GM13977 (cell line): ENCODE results near the gene SYNDIG1.

ENCODE experiments used
- DNase-seq: peaks from one replicate; pipeline ENCODE4 v3.0.0; 2012; ENCODE audit warnings: low spot score
- in situ Hi-C: fragments of 300-500 bp; cut with MboI; formaldehyde crosslinking; loops from one replicate; pipeline ENCODE4 v1.12.0; 2022; ENCODE audit warnings: low sequenced_read_pairs, low pct_unique_long_range_greater_than_20kb, mixed read lengths, inconsistent platforms; ENCODE audit not compliant: unreplicated experiment
- TF ChIP-seq, protein P1 (sequence below): IDR thresholded peaks from 2 replicates; pipeline ENCODE4 v1.5.1; 2012; ENCODE audit warnings: mild to moderate bottlenecking, control low read depth; ENCODE audit not compliant: insufficient read depth; ENCODE audit errors: extremely low read depth, missing control alignments

The SYNDIG1 gene

DNA sequence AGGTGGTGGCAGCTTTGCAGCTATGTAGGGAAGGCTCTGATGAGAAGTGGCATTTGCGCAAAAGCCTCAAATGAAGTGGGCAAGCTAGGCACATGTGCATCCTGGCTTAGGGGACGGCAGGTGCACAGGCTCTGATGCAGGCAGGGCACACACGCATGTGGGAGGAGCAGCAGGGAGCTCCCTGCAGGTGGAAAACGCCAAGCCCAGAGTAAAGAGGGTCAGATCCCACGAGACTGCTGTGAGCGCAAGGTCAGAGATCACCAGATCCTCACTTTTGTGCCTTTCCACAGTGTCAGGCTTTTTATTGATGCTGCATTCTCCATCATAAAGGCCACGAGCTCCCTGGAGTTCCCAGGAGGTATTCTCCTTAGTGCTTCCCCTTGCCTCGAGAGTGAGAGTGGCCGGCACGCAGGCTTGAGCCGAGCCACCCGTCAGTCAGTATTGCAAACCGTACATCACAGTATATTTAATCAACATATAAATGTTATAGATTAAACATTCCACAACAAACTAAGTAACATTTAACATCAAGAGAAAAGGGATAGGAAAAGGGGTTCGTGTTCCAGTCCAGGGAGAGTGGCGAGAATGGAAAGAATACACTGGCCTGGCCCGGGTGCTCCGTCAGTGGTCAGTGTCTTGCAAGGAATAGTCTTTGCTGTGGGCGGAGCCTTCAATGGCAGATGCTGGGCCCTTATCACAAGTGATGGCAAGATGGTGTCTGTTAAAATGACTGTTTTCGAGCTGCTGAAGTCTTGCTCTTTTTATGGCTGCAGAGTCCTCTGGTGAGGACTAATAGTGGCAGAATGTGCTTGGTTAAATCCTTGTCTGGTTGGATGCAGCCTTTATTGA, 109.4 kb downstream of the SYNDIG1 start:
- TF ChIP-seq, protein P1, sequence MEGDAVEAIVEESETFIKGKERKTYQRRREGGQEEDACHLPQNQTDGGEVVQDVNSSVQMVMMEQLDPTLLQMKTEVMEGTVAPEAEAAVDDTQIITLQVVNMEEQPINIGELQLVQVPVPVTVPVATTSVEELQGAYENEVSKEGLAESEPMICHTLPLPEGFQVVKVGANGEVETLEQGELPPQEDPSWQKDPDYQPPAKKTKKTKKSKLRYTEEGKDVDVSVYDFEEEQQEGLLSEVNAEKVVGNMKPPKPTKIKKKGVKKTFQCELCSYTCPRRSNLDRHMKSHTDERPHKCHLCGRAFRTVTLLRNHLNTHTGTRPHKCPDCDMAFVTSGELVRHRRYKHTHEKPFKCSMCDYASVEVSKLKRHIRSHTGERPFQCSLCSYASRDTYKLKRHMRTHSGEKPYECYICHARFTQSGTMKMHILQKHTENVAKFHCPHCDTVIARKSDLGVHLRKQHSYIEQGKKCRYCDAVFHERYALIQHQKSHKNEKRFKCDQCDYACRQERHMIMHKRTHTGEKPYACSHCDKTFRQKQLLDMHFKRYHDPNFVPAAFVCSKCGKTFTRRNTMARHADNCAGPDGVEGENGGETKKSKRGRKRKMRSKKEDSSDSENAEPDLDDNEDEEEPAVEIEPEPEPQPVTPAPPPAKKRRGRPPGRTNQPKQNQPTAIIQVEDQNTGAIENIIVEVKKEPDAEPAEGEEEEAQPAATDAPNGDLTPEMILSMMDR: no peak
- DNase-seq: no peak
- in situ Hi-C loops: no loop called here

DNA sequence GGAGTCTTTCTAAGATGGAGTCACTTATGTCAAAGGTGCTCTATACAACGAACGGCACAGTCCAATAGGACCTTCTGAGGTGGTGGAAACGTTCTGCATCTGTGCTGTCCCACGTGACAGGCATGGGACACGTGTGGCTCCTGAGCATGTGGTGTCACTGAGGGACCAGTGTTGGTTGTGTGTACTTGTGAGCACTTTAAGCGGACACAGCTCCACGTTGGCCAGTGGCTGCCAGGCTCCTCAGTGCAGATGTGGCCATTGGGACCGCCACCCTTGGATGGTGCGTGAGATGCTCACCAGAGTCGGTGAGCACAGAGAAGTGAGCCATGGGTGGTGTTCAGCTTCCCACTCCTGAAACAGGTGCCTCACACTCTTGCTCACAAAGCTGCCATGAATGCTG, 110.0 kb downstream of the SYNDIG1 start:
- TF ChIP-seq, protein P1: no peak
- in situ Hi-C loops: no loop called here

DNA sequence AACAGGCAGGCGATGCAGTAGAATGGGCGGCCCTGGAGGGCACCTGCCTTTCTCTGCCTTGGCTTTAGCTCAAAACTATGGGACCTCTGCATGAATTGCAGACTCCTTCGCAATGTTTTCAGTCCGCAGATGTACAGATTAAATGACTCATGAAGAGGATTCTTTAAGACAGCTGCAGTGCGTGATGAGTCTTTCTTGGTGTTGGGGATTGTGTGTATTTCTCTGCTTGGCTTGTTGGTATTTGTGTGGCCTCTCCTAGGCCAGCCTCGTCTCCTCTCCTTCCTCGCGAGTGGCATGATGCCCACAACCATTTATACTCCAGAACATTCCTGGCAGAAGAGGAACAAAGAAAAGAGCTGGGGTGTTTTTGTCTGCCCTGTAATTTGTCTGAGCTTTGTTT, 110.6 kb downstream of the SYNDIG1 start:
- TF ChIP-seq, protein P1: no peak
- in situ Hi-C loops: no loop called here
- DNase-seq: no peak

More for the DNA sequence above, 110.0 kb downstream of the SYNDIG1 start:
- DNase-seq: no peak

- TF ChIP-seq, protein P1: no peak
- in situ Hi-C loops: no loop called here
- no peak for DNase-seq
Measured at GRCh38 chr20:24580855-24581254, 111.4 kb downstream of the SYNDIG1 start.

- in situ Hi-C loops: no loop called here
- DNase-seq: no peak
- TF ChIP-seq, protein P1: no peak
Measured at GRCh38 chr20:24581443-24582170, 112.2 kb downstream of the SYNDIG1 start.

DNA sequence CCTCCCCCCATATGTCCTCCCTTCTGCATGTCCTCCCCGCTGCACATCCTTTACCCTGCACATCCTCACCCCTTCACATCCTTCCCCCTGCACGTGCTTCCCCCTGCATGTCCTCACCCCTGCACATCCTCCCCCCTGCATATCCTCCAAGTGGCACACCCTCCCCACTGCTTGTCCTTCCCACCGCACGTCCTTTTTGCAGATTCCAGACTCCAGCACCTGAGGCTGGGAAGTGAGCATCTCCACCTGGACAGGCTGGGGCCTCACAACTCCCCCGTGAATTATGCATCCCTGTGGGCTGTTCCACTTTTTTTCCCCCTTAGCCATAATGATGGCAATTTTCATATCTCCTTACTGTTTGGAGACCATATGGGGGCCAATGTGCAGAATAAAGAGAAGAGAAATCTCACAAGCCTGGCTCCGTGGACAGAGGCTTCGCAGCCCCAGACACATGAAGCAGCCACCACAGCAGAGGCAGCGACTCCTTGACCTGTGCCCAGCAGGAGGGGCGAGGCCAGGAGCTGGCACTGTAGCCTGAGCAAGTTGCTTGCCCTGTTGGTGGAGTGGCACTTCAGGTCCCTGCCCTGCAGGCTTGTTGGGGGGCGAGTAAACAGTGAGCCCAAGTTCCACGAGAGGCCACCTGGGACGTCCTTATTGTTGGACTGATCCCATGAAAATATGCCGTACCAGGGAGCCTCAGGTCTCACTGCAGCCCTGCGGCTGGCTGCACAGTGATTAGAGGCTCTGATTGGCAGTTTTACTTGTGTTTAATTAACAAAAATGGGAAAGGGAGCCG, 113.1 kb downstream of the SYNDIG1 start:
- DNase-seq: no peak
- in situ Hi-C loops: no loop called here
- TF ChIP-seq, protein P1: no peak
